H1 (cell line): ENCODE results near the gene TPBG. TPM values are rescaled to one million over a fixed set of nuclear protein-coding genes. Genes with fewer than 3 reads are reported as not detected.

Experiments
- CTCF ChIA-PET: fragments of 300-600 bp; sonication (Branson Sonifier 250); formaldehyde crosslinking; loops from one replicate; lab custom pipeline; 2021; ENCODE audit not compliant: partially characterized antibody; lab: Charles Lee
- POLR2A ChIA-PET: fragments of 300-600 bp; sonication (Branson Sonifier 250); formaldehyde crosslinking; loops from one replicate; lab custom pipeline; 2021; ENCODE audit warnings: inconsistent platforms; ENCODE audit not compliant: partially characterized antibody; lab: Charles Lee
- DNase-seq, 2 experiments: peaks; one replicate each; pipeline versions ENCODE4 v3.0.0 to v3.0.0-alpha.2; 2010 to 2022; ENCODE audit warnings: low spot score in 2 of 2, low read depth in 1 of 2, mixed read lengths in 1 of 2
- FAIRE-seq: peaks from 2 replicates; lab custom pipeline; 2011; peaks lifted over from hg19 to GRCh38; lab: Jason Lieb, UNC
- H2AFZ ChIP-seq: 2 replicates; pipeline ENCODE4 v1.8.1; 2012; ENCODE audit warnings: low read length, inconsistent platforms
- H2AK5ac ChIP-seq: 2 replicates; pipeline ENCODE4 v1.6.1; 2013; ENCODE audit warnings: low read depth, low read length
- H2BK120ac ChIP-seq: replicated peaks from 2 replicates; pipeline ENCODE3; 2013; ENCODE audit warnings: low read depth, low read length, inconsistent platforms
- H2BK12ac ChIP-seq: 2 replicates; pipeline ENCODE4 v1.6.1; 2013; ENCODE audit warnings: low read depth, low read length
- H2BK15ac ChIP-seq: 2 replicates; pipeline ENCODE4 v1.6.1; 2013; ENCODE audit warnings: low read length
- H2BK20ac ChIP-seq: 2 replicates; pipeline ENCODE4 v1.6.1; 2013; ENCODE audit warnings: low read length
- H2BK5ac ChIP-seq: 2 replicates; pipeline ENCODE4 v1.6.1; 2013; ENCODE audit warnings: low read depth, low read length
- H3K14ac ChIP-seq: 2 replicates; pipeline ENCODE4 v1.6.1; 2013; ENCODE audit warnings: inconsistent platforms; ENCODE audit not compliant: insufficient read length
- H3K18ac ChIP-seq: 2 replicates; pipeline ENCODE4 v1.6.1; 2013; ENCODE audit warnings: low read length; ENCODE audit errors: extremely low read depth
- H3K23ac ChIP-seq: 2 replicates; pipeline ENCODE4 v1.6.1; 2013; ENCODE audit warnings: inconsistent platforms; ENCODE audit not compliant: insufficient read length
- H3K23me2 ChIP-seq: 2 replicates; pipeline ENCODE4 v1.6.1; 2013; ENCODE audit warnings: low read depth, low read length
- H3K27ac ChIP-seq: 2 replicates; pipeline ENCODE4 v1.6.1; 2011; ENCODE audit warnings: low read depth, low read length, inconsistent platforms
- H3K27me3 ChIP-seq, 4 experiments: replicated peaks in 1 of 4; 1 replicate in 1 of 4; 2 replicates in 3 of 4; pipeline versions ENCODE4 v1.6.1 to v1.8.1; 2011 to 2013; ENCODE audit warnings: low read length in 3 of 4, mild to moderate bottlenecking in 3 of 4, inconsistent platforms in 2 of 4, mixed read lengths in 2 of 4, moderate library complexity in 1 of 4; ENCODE audit not compliant: control insufficient read depth in 3 of 4, insufficient read depth in 3 of 4; ENCODE audit errors: extremely low read depth in 1 of 4
- H3K36me3 ChIP-seq, 4 experiments: 2 replicates each; pipeline versions ENCODE4 v1.6.1 to v1.8.1; 2011 to 2013; ENCODE audit warnings: mild to moderate bottlenecking in 4 of 4, low read length in 3 of 4, moderate library complexity in 2 of 4, control low read depth in 1 of 4, inconsistent platforms in 1 of 4; ENCODE audit not compliant: insufficient read depth in 4 of 4, control insufficient read depth in 2 of 4
- H3K4ac ChIP-seq: replicated peaks from 2 replicates; pipeline ENCODE3; 2013; ENCODE audit warnings: low read length, low read depth, mixed read lengths, inconsistent platforms; ENCODE audit not compliant: insufficient read length
- H3K4me1 ChIP-seq, 4 experiments: replicated peaks in 1 of 4; 1 replicate in 1 of 4; 2 replicates in 3 of 4; pipeline versions ENCODE4 v1.6.1 to v1.8.1; 2011 to 2013; ENCODE audit warnings: low read length in 3 of 4, inconsistent platforms in 2 of 4, mixed read lengths in 1 of 4; ENCODE audit not compliant: insufficient read depth in 4 of 4, control insufficient read depth in 3 of 4
- H3K4me2 ChIP-seq, 2 experiments: 2 replicates each; pipeline versions ENCODE4 v1.6.1 to v1.8.1; 2011 to 2013; ENCODE audit warnings: low read depth in 2 of 2, low read length in 2 of 2, control low read depth in 1 of 2, inconsistent platforms in 1 of 2, mild to moderate bottlenecking in 1 of 2; ENCODE audit not compliant: insufficient read depth in 1 of 2
- H3K4me3 ChIP-seq, 4 experiments: fragments of 200-600, 300-600 bp in 1 of 4; sonication (generic), shearing (Covaris generic), sonication (Bioruptor Twin) in 1 of 4; 2 replicates each; pipeline versions ENCODE4 v1.5.1 to v1.8.1; 2011 to 2016; ENCODE audit warnings: low read length in 4 of 4, low read depth in 3 of 4, control low read depth in 2 of 4, inconsistent platforms in 2 of 4, mild to moderate bottlenecking in 2 of 4, mixed read lengths in 1 of 4, moderate library complexity in 1 of 4; ENCODE audit not compliant: insufficient read depth in 2 of 4; ENCODE audit errors: extremely low read depth in 1 of 4
- H3K56ac ChIP-seq: replicated peaks from 2 replicates; pipeline ENCODE3; 2013; ENCODE audit warnings: low read depth, mild to moderate bottlenecking, mixed read lengths, low read length, inconsistent platforms; ENCODE audit not compliant: insufficient read length
- H3K79me1 ChIP-seq: 2 replicates; pipeline ENCODE4 v1.6.1; 2013; ENCODE audit warnings: low read depth, low read length, control low read depth
- H3K79me2 ChIP-seq, 2 experiments: 2 replicates each; pipeline versions ENCODE4 v1.6.1 to v1.8.1; 2012 to 2013; ENCODE audit warnings: low read length in 2 of 2, mild to moderate bottlenecking in 2 of 2, inconsistent platforms in 1 of 2; ENCODE audit not compliant: insufficient read depth in 2 of 2, control insufficient read depth in 1 of 2
- H3K9ac ChIP-seq, 4 experiments: replicated peaks in 1 of 4; 1 replicate in 1 of 4; 2 replicates in 3 of 4; pipeline versions ENCODE4 v1.6.1 to v1.8.1; 2011 to 2013; ENCODE audit warnings: low read depth in 3 of 4, low read length in 3 of 4, control low read depth in 2 of 4, mild to moderate bottlenecking in 2 of 4, moderate library complexity in 2 of 4, inconsistent platforms in 1 of 4; ENCODE audit errors: extremely low read depth in 1 of 4
- H3K9me3 ChIP-seq, 2 experiments: 2 replicates each; pipeline versions ENCODE4 v1.6.1 to v1.8.1; 2012 to 2013; ENCODE audit warnings: mild to moderate bottlenecking in 2 of 2, moderate library complexity in 2 of 2, control low read depth in 1 of 2, inconsistent platforms in 1 of 2, low read depth in 1 of 2, low read length in 1 of 2, mixed read lengths in 1 of 2; ENCODE audit not compliant: insufficient read depth in 2 of 2
- H4K20me1 ChIP-seq, 2 experiments: replicated peaks in 1 of 2; 2 replicates each; pipeline versions ENCODE3 to v1.8.1; 2011 to 2013; ENCODE audit warnings: inconsistent platforms in 2 of 2, low read length in 2 of 2, mild to moderate bottlenecking in 1 of 2; ENCODE audit not compliant: insufficient read depth in 2 of 2, control insufficient read depth in 1 of 2
- H4K5ac ChIP-seq: 2 replicates; pipeline ENCODE4 v1.6.1; 2013; ENCODE audit warnings: low read length, low read depth, mixed read lengths, inconsistent platforms; ENCODE audit not compliant: insufficient read length
- H4K8ac ChIP-seq: 2 replicates; pipeline ENCODE4 v1.8.0; 2013; ENCODE audit warnings: mild to moderate bottlenecking, moderate library complexity, low read length, inconsistent platforms; ENCODE audit not compliant: insufficient read depth; ENCODE audit errors: extremely low read depth
- H4K91ac ChIP-seq: replicated peaks from 2 replicates; pipeline ENCODE3; 2013; ENCODE audit warnings: low read length, mixed read lengths, inconsistent platforms; ENCODE audit not compliant: insufficient read length
- BCL11A ChIP-seq, 2 experiments: IDR thresholded peaks; one replicate each; pipeline ENCODE4 v1.6.1; 2011; ENCODE audit warnings: low read depth in 2 of 2, low read length in 2 of 2, mild to moderate bottlenecking in 2 of 2
- CBX5 ChIP-seq: fragments of 300-800, 300-1000 bp; sonication (generic); IDR thresholded peaks from 2 replicates; pipeline ENCODE4 v1.7.1; 2016; ENCODE audit warnings: antibody characterized with exemption, low read length, low read depth
- CEBPB ChIP-seq: IDR thresholded peaks from 2 replicates; pipeline ENCODE4 v1.6.1; 2012; ENCODE audit warnings: low read depth, low read length
- FOSL1 ChIP-seq: IDR thresholded peaks from 2 replicates; pipeline ENCODE4 v1.6.1; 2011; ENCODE audit warnings: mild to moderate bottlenecking, low read depth, low read length, moderate library complexity; ENCODE audit not compliant: insufficient read depth
- MAFK ChIP-seq: IDR thresholded peaks from 2 replicates; pipeline ENCODE4 v1.6.1; 2012; ENCODE audit warnings: low read depth, mild to moderate bottlenecking, improper control_type of control experiment, low read length
- NANOG ChIP-seq: IDR thresholded peaks from 2 replicates; pipeline ENCODE4 v1.6.1; 2011; ENCODE audit warnings: low read length, low read depth, mild to moderate bottlenecking, inconsistent platforms; ENCODE audit not compliant: insufficient read depth, poor library complexity, severe bottlenecking
- SIX5 ChIP-seq: IDR thresholded peaks from 2 replicates; pipeline ENCODE4 v1.6.1; 2011; ENCODE audit warnings: mild to moderate bottlenecking, low read depth, low read length
- USF2 ChIP-seq: IDR thresholded peaks from 2 replicates; pipeline ENCODE4 v1.6.1; 2011; ENCODE audit warnings: low read length, improper control_type of control experiment
- ZNF274 ChIP-seq: IDR thresholded peaks from 2 replicates; pipeline ENCODE4 v1.7.0; 2012; ENCODE audit warnings: low read length, borderline replicate concordance; ENCODE audit errors: extremely low read depth
- polyA plus RNA-seq, 7 experiments: library from polyadenylated mRNA; depleted of rRNA in 3 of 7; stranded (reverse) in 5 of 7; unstranded in 2 of 7; fragments of >200 nt in 5 of 7; fragments of 200-250 nt in 2 of 7; gene quantifications; 1 replicate in 5 of 7; 2 replicates in 1 of 7; 4 replicates in 1 of 7; pipeline versions ENCODE4 v1.2.1 to v1.2.3, GENCODE V29; 2011 to 2013; ENCODE audit warnings: missing spikeins in 2 of 7, mixed read lengths in 2 of 7
- total RNA-seq: library from RNA; stranded (reverse); fragmentation: NEBNext Ultra II Directional; extraction: Animal tissue kit (Norgen Biotek cat#: 25700); gene quantifications from 2 replicates; pipeline ENCODE4 v1.2.1, GENCODE V29; 2021

The TPBG gene
- total and polyA plus RNA-seq, 2 of the 8 experiments (the other 6 are each of a cell fraction or from before 2014, with no cell fraction given), result 28.4 to 33.6 TPM

GRCh38 chr6:82374516-82374915, 10.9 kb downstream of the TPBG start:
- Histone ChIP-seq H4K91ac (no peak overlapping the region), H3K79me2 (no peaks in the 10 kb centered on the region), H4K8ac (no peak overlapping the region), H4K20me1 (no peaks in the 10 kb centered on the region)
- TF ChIP-seq BCL11A (IDR thresholded peaks at IDR 0.05; ENCODE audit: low read depth in 2 of 2, low read length in 2 of 2), result no peak
- TF ChIP-seq MAFK, result no peak
- no peak for TF ChIP-seq CBX5
- no peak for TF ChIP-seq ZNF274
- no peak for TF ChIP-seq USF2
- no peak for TF ChIP-seq CEBPB
- TF ChIP-seq SIX5, result no peak
- no peak for TF ChIP-seq NANOG
- TF ChIP-seq FOSL1, result no peak
- TF ChIP-seq, all 59 proteins: peak for 0
- no peak overlapping the region for H2BK20ac ChIP-seq
- no peak overlapping the region for H3K56ac ChIP-seq
- no peak overlapping the region for H3K4me3 ChIP-seq
- no peak overlapping the region for H2BK12ac ChIP-seq
- H3K9me3 ChIP-seq, result peaks cover 3 to 8% of the 10 kb centered on the region in 2 experiments; a peak in 2 of 4 replicates
- no peak overlapping the region for H2BK15ac ChIP-seq
- H2BK5ac ChIP-seq, result no peak overlapping the region
- no peak for DNase-seq
- H3K23ac ChIP-seq, result no peak overlapping the region
- H2BK120ac ChIP-seq, result no peak overlapping the region
- CTCF ChIA-PET, result no interaction called here
- no peaks in the 10 kb centered on the region for H3K36me3 ChIP-seq
- no peaks in the 10 kb centered on the region for H3K23me2 ChIP-seq
- no peak overlapping the region for H2AFZ ChIP-seq
- H3K4me2 ChIP-seq, result no peak overlapping the region
- POLR2A ChIA-PET, result no interaction called here
- H3K9ac ChIP-seq, result no peak overlapping the region
- H3K27me3 ChIP-seq, result no peaks in the 10 kb centered on the region
- no peak overlapping the region for H3K14ac ChIP-seq
- H2AK5ac ChIP-seq, result no peak overlapping the region
- H3K4me1 ChIP-seq, result peaks cover 0 to 2% (median 0%) of the 10 kb centered on the region in 4 experiments; a peak in 1 of 7 replicates
- H4K5ac ChIP-seq, result no peak overlapping the region
- no peak overlapping the region for H3K18ac ChIP-seq
- H3K27ac ChIP-seq, result no peak overlapping the region
- H3K79me1 ChIP-seq, result no peaks in the 10 kb centered on the region
- no peak for FAIRE-seq
- no peak overlapping the region for H3K4ac ChIP-seq
